ENCODE data around the gene SLC35F5. TPM values are rescaled to one million over a fixed set of nuclear protein-coding genes. Genes with fewer than 3 reads are reported as not detected.

Gene SLC35F5
- total RNA-seq, 1 experiment from 2014 or later = 26.2 TPM

DNA sequence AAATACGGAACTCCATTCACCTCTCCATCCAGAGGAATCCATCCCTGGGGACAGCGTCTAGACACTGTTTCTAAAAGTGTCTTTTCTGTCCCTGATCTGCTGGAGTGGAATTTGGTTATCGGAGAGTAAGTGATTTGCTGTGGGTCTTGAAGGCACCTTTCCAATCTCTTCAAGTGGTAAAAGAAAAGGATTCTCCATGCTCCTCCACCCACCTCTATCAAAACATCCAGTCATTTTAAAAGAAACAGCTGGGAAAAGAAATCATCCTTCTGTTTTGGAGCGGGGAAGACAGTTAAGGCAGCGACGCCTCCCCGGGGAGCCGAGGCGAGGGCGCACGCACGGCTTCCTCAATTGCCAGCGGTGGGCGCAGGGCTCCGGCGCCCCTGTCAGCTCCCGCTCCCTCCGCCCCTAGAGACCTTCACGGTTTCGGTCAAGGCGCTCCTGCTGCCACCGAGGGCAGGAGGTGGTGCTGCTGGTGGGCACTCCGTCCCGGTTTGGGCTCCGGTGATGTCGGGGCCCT is 547 bp downstream of the SLC35F5 start:
- H3K27ac ChIP-seq (ENCODE audit: low read depth, low read length, poor library complexity, severe bottlenecking) = peak overlapping the region; percentile 89
- TF ChIP-seq, protein P1, sequence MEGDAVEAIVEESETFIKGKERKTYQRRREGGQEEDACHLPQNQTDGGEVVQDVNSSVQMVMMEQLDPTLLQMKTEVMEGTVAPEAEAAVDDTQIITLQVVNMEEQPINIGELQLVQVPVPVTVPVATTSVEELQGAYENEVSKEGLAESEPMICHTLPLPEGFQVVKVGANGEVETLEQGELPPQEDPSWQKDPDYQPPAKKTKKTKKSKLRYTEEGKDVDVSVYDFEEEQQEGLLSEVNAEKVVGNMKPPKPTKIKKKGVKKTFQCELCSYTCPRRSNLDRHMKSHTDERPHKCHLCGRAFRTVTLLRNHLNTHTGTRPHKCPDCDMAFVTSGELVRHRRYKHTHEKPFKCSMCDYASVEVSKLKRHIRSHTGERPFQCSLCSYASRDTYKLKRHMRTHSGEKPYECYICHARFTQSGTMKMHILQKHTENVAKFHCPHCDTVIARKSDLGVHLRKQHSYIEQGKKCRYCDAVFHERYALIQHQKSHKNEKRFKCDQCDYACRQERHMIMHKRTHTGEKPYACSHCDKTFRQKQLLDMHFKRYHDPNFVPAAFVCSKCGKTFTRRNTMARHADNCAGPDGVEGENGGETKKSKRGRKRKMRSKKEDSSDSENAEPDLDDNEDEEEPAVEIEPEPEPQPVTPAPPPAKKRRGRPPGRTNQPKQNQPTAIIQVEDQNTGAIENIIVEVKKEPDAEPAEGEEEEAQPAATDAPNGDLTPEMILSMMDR (conservative IDR thresholded peaks at IDR 0.05; ENCODE audit: low read depth, low read length) = no peak
- TF ChIP-seq EZH2 (IDR thresholded peaks at IDR 0.05; ENCODE audit: borderline replicate concordance, low read depth, low read length, poor library complexity, severe bottlenecking) = no peak
- ChIA-PET CTCF (no interaction called here), POLR2A (ENCODE audit: low non-redundant PET) (no interaction called here)
- no TSS peak for BruUV-seq (replicated peaks)
- intact Hi-C loops (cut with micrococcal nuclease; ENCODE audit: unreplicated experiment) = loop anchor here (2.0 to 10.0 kb wide), 2 partner anchors 133 to 209 kb away; no protein-coding TSS in a partner anchor
- no peaks in the 10 kb centered on the region for H3K27me3 ChIP-seq (replicated peaks; ENCODE audit: insufficient read depth, low read depth, low read length, poor library complexity)
- H3K36me3 ChIP-seq (ENCODE audit: insufficient read depth, low read length, poor library complexity, severe bottlenecking) = no peaks in the 10 kb centered on the region
- H3K9me3 ChIP-seq (ENCODE audit: low read depth, low read length, poor library complexity, severe bottlenecking) = no peaks in the 10 kb centered on the region
- peak; percentile 49 for DNase-seq (ENCODE audit: low spot score)
- peak overlapping the region; percentile 84 for H3K4me3 ChIP-seq (ENCODE audit: low read depth, low read length, poor library complexity, severe bottlenecking)
- no peaks in the 10 kb centered on the region for H3K4me1 ChIP-seq (ENCODE audit: insufficient read depth, low read length, poor library complexity, severe bottlenecking)

DNA sequence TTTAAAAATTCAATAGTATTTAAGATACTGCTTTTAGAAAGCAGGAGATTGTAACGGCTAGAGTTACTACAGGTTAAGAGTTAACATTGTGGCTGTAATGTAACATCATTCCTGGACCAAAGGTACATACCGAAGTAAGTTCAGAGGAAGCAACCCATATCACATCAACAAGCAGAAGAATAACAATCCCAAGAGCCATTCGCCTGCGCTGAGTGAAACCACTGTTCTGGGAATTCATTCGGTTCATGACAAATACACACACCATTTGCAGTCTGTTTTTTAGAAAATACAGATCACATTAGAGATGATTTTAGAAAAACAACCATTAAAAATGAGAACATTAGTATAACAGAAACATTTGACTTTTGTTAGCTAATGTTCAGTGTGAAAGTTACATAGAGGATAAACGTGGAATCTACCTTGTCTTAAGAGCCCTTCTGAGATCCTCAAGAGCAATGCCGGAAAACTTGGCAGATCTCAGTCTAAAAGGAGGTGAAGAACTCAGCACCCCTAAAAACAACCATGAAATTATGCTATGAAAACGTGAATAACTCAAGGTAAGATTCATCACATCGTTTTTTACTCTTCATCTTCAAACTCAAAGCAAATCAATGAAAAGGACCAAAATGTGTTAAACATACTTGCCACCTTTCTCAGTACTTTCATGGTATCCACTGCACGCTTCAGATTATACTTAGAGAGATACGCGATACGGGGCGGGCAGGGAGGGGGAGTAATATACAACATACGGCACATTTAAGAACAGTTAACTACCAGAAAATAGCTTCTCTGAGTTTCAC is 1.2 kb downstream of the SLC35F5 start:
- H3K27me3 ChIP-seq (replicated peaks; ENCODE audit: insufficient read depth, low read depth, low read length, poor library complexity) = no peaks in the 10 kb centered on the region
- BruUV-seq (replicated peaks) = TSS peak; percentile 58
- CTCF ChIA-PET = no interaction called here

DNA sequence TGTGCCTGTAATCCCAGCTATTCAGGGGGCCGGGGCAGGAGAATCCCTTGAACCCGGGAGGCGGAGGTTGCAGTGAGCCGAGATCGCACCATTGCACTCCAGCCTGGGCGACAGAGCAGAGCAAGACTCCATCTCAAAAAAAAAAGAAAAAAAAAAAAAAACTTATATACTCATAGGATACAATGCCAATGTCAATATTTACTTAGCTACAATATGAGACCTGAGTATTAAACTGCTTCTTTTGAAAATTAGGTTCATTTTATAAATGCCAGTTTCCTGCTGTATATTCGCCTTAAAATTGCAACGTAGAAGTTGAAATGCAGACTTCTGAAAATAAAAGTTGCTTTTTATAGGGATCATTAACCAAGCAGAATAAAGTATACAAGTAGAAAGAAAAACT is 2.3 kb downstream of the SLC35F5 start:
- intact Hi-C loops (cut with micrococcal nuclease; ENCODE audit: unreplicated experiment) = loop anchor here (10.0 kb wide), 1 partner anchor 211 kb away; no protein-coding TSS in a partner anchor
- no peak for DNase-seq (ENCODE audit: low spot score)
- H3K9me3 ChIP-seq (ENCODE audit: low read depth, low read length, poor library complexity, severe bottlenecking) = no peaks in the 10 kb centered on the region
- H3K27me3 ChIP-seq (replicated peaks; ENCODE audit: insufficient read depth, low read depth, low read length, poor library complexity) = no peaks in the 10 kb centered on the region
- H3K4me3 ChIP-seq (ENCODE audit: low read depth, low read length, poor library complexity, severe bottlenecking) = no peak overlapping the region
- no peaks in the 10 kb centered on the region for H3K36me3 ChIP-seq (ENCODE audit: insufficient read depth, low read length, poor library complexity, severe bottlenecking)
- POLR2A ChIA-PET (ENCODE audit: low non-redundant PET) = no interaction called here
- CTCF ChIA-PET = no interaction called here
- no TSS peak for BruUV-seq (replicated peaks)
- H3K4me1 ChIP-seq (ENCODE audit: insufficient read depth, low read length, poor library complexity, severe bottlenecking) = no peaks in the 10 kb centered on the region
- TF ChIP-seq, protein P1 (conservative IDR thresholded peaks at IDR 0.05; ENCODE audit: low read depth, low read length) = no peak
- no peak for TF ChIP-seq EZH2 (IDR thresholded peaks at IDR 0.05; ENCODE audit: borderline replicate concordance, low read depth, low read length, poor library complexity, severe bottlenecking)
- H3K27ac ChIP-seq (ENCODE audit: low read depth, low read length, poor library complexity, severe bottlenecking) = no peak overlapping the region

More for the DNA sequence above, 1.2 kb downstream of the SLC35F5 start:
- POLR2A ChIA-PET (ENCODE audit: low non-redundant PET) = no interaction called here
- TF ChIP-seq, protein P1 (conservative IDR thresholded peaks at IDR 0.05; ENCODE audit: low read depth, low read length) = no peak
- TF ChIP-seq EZH2 (IDR thresholded peaks at IDR 0.05; ENCODE audit: borderline replicate concordance, low read depth, low read length, poor library complexity, severe bottlenecking) = no peak
- peak overlapping the region; percentile 84 for H3K4me3 ChIP-seq (ENCODE audit: low read depth, low read length, poor library complexity, severe bottlenecking)
- no peaks in the 10 kb centered on the region for H3K9me3 ChIP-seq (ENCODE audit: low read depth, low read length, poor library complexity, severe bottlenecking)
- peak overlapping the region; percentile 89 for H3K27ac ChIP-seq (ENCODE audit: low read depth, low read length, poor library complexity, severe bottlenecking)
- intact Hi-C loops (cut with micrococcal nuclease; ENCODE audit: unreplicated experiment) = loop anchor here (10.0 kb wide), 1 partner anchor 210 kb away; no protein-coding TSS in a partner anchor
- H3K36me3 ChIP-seq (ENCODE audit: insufficient read depth, low read length, poor library complexity, severe bottlenecking) = no peaks in the 10 kb centered on the region
- no peak for DNase-seq (ENCODE audit: low spot score)
- no peaks in the 10 kb centered on the region for H3K4me1 ChIP-seq (ENCODE audit: insufficient read depth, low read length, poor library complexity, severe bottlenecking)

Data from A673 (cell line).